NCI-H748 (cell line): ENCODE results near the gene MGAT4B.

Source experiments
- DNase-seq: peaks from one replicate; lab custom pipeline; 2025; ENCODE audit not compliant: unreplicated experiment; lab: John Stamatoyannopoulos, UW

MGAT4B gene

DNA sequence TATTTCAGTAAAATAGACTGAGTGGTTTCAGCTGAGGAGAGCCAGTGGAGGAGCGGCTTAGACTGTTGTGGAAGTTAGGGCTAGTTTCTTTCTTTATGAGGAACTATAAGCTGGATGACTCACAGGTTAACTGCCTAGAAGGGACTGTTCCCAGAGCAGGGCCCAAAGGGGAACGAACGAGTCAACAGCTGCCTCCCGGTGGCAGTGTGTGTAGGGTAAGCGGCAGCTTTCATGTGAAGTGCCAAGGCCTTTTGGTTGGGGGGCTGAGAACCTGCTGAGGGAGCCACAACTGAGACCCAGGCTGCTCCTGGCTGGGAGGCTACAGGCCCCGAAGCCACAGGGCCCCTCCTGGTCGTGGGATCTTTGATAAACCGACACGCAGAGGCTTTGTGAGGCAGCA is 21.0 kb upstream of the MGAT4B start:
- DNase-seq: no peak

DNA sequence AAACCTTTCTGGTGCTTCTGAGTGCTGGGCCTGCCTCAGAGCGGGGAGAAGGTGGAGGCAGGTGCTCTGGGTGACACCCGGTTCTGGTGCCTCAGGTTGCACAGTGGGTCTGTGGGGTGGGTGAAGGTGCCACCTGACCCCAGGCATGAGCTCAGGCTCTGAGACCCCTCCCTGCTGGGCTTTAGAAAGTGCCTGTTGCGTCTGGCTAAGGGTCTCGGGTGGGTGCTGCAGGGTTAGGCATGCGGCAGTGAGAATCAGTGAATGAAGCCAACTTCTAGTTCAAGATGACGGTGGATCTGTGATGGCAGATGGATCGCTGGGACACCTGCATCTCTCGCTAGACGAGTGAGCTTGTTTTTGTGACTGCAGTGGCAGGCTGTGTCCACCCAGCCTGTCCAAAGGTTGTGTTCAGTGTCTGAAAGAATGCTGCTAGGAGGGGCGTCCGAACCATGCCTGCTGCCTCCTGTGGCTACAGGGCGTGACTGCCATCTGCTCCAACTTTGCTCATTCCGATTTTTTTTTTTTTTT is 19.1 kb upstream of the MGAT4B start:
- no peak for DNase-seq

DNA sequence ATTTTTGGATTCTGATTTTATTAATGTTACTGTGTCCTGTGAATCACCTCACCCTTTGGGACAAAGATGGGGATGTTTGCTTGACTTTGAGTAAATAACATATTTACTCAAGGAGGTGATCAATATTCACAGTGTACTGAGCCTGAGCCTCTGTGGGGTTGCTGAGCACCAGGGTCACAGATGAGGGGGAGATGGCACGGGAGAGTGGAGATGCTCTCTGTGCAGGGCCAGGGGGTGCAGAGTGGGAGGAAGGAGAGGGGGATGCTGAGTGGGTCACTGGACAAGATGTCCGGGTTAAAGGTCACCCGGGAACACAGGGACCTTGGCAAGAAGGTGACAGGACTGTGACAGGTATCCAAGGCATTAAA is 18.1 kb upstream of the MGAT4B start:
- no peak for DNase-seq

DNA sequence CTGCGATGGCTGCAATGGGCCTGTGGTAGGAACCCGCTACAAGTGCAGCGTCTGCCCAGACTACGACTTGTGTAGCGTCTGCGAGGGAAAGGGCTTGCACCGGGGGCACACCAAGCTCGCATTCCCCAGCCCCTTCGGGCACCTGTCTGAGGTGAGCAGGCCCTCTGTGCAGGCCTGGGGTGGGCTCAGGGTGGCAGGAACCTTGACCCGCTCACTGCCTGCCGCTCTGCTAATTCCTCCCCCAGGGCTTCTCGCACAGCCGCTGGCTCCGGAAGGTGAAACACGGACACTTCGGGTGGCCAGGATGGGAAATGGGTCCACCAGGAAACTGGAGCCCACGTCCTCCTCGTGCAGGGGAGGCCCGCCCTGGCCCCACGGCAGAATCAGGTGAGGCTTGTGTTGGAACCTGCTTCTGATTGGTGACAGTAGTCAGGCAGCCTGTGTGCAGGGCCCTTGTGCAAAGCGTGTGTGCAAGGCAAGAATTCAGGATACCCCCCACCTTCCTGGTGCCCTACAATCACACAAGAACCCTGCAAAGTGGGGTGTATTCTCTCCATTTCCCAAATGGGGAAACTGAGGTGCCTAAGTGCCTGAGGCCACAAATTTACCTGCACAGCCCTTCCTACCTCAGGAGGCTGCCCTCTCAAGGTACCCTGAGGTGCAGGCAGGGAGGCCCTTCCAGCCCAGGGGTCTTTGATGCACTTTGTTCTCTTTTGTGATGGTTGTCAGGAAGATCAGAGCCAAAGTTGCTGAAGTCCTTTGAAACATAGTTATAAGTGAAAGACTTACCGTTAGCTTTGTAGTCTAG is 17.5 kb upstream of the MGAT4B start:
- no peak for DNase-seq

DNA sequence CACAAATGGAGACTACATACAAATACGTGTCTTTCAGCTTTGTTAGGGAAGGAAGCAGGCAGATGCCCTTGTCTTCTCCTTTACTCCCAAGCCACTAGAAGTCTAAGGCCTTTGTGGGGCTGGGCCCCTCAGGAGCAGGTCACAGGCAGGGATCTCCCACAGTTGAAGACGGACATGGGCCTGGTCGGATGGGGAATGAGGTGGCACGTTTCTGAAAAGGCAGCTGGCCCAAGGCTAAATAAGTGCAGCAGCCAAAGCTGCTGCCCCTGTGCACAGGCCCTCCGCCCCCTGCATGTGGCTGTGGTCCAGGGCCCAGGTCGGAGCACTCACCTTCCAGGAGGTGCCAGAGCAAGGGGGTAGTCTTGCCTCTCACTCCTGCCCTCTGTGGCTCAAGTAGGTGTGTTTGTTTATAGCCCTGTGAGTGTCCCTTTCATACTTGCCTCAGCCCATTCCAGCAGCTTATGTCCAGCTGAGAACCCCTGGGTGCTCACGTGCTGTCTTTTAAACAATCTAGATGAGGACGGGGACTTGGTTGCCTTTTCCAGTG is 15.9 kb upstream of the MGAT4B start:
- no peak for DNase-seq

DNA sequence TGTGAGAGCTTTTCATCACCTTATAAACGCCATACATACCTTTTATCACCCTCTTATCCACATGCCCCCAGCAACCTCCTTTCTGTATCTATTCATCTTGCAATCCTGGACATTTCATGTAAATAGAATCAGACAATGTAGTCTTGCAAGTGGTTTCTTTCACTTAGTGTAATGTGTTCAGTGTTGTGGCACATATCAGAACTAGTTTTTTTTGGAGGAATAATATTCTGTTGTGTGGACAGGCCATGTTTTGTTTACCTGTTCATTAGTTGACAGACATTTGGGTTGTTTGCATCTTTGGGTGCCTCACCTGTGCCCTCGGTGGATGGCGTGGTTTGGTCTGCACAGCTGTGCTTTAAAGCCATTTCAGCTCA is 15.4 kb upstream of the MGAT4B start:
- DNase-seq: no peak

DNA sequence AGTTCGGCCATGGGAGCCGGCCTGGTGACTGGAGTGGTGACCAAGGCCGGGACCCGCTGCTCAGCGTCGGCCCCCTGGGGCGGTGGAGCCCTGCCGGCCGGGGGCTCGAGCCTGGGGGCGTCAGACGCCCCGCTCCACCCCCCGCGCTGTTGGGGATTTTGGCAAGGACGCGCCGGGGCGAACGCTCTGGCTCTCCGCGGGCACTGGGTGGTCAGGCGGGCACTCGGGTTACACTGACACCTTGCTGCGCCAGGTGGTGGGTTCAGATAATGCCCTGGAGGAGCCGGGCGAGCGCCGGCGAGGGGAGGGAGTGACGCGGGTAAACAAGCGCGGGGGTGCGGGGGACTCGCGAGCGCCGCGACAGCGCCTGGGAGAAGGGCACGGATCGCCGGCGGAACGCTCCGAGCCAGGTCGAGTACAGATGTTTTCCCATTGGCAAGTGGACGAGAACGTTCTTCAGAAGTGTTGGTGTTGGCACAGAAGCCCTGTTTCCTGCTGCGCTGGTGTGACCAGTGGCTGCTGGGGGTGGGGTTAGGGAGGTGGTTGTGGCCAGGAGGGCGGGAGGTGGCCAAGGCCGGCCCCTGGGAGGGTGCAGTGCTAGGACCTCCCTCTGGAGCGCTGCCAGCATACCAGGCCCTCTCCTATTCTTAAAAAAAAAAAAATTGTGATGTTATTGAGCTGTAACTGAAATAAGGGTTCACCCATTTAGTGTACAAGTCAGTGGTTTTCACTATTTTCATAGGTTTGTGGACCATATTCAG is 14.8 kb upstream of the MGAT4B start:
- DNase-seq: peak; percentile 92

DNA sequence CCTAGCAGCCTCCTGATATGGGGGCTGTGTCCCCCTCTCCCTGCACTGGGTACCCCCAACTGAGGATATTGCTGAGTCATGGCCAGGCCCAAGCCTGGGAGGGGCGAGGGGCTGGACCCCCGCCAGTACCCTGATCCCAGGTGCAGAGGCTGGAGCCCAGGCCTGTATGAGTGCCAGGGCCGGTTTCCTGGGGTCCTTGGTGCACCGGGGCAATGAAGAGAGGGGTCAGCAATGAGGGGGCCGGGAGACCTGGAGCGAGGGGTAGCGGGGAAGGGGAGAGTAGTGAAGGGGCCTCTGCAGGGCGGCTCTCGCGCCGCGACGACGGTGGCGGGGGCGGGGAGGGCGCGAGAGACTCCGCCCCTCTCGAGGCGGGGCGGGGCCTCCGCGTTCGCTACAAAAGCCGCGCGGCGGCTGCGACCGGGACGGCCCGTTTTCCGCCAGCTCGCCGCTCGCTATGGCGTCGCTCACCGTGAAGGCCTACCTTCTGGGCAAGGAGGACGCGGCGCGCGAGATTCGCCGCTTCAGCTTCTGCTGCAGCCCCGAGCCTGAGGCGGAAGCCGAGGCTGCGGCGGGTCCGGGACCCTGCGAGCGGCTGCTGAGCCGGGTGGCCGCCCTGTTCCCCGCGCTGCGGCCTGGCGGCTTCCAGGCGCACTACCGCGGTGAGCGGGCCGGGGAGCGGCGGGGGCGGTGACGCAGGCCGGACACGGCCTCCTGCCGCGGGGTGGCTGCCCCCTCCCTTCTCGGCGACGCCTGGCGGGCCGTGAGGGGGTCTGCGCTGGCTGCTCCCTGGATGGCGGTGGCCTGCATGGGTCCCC is 14.0 kb upstream of the MGAT4B start, which contains the start of gene SQSTM1:
SQSTM1 (plus strand) TSS at position 423 of the 815 bp plus-strand sequence; CDS start at position 455, 32 bp downstream.
- peak; percentile 83 for DNase-seq

DNA sequence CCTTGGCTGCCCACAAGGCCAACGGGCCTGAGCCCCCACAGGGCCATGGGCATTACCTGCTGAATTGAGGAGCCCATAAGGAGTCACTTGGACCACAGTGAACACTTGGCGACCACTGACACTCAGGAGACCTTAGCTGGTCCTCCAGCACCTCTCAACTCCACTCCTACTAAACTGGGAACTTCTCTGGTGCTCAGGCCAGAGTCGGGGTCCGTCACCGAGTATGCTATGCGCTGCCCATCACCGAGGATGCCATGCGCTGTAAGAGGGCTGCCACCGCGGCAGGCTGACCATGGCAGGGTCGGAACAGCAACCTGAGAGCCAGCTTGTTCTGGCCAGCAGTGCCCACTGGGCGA is 13.4 kb upstream of the MGAT4B start:
- peak; percentile 49 for DNase-seq

DNA sequence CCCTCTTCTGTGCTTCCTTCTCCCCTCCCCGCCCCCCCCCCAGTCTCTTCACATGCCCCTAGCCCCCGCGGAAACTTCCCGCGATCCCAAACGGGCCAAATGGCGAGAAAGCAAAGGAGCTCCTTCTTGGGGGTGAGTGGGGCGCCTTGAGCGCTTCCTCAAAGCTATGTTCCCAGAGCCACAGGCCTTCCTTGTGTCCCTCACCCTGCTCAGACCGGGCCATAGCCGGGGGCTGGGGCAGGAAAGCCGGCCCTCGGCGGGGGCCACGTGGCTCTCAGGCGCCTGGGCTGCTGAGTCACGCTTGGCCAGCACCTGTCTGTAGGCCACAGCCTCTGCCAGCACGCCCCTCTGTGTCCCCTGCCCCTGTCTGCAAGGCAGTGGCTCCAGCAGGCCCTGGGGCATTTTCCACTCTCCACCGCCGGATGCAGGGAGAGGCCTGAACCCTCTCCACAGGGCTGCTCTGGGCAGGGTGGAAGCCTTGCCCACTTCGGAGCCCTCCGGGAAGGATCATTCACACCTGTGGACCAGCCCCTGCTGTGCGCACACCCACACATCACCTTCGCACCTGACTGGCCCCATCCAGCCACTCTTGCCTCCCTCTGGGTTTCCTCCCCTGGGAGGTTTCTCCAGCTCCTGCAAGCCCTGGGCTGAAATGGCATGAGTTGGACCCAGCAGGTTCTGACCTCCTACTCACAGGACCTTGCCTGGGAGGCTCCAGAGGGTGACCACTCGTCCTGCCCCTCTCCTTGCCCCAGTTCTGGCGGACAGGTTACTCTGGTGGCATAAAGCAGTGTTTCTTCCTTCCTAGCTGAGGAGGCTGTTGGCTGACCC is 12.8 kb upstream of the MGAT4B start:
- DNase-seq: peak; percentile 72

DNA sequence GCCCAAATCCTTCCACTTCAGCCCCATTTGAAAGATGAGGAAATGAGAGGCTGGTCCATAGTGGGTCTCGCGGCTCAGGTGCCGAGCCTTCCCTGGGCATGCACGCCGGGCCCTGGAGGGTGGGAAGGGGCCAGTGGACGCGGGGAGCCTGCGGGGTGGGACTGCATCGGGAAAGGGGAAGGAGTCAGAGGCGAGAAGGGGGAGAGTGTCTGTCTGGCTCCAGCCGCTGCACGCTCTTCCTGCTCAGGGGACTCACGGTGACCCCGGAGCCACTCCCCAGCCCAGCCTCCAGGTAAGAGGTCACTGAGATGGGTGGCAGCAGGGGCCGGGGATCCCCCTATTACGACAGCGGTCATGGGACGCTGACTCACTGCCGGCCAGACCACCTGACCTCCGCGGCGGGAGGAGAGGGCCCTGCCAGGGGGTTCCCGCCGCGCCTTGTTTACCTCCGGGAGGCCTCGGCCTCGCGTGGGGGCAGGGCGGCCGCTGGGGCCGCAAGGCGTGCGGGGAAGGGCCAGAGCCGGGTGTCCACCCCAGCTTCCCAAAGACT is 12.2 kb upstream of the MGAT4B start:
- DNase-seq: peak; percentile 85

DNA sequence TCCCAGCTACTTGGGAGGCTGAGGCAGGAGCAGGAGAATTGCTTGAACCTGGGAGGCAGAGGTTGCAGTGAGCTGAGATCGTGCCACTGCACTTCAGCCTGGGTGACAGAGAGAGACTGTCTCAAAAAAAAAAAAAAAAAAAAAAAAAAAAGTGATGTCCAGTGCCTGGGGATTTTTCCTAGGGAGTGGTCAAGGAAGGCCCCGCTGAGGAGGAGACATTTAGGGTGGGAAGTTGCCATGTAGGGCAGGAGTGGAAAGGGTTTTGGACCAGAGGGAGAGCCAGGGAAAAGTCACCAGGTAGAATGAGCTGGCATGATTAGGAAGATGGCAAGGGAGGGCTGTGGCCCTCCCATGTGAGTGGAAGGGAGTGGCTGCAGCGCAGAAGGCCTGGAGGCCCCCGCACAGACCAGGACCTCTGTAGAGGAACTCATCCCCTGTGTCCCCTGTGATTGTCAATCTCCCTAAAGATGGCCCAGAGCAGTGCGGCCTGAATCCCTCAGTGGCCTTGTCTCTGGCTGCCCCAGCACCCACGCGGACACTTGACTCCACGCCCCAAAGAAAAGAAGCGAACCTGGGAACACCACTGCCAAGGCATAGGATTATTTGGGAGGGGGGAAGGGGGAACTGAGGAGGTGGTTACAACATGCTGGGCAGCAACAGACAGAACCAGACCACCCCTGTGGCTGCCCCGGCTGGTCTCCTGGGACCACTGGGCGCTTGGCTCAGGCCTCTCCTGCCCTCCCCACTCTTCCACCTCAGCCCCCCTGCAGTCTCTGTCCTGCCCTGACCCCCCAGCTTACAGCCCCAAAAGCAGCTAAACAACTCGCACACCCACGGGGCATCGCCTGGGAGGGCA is 11.5 kb upstream of the MGAT4B start:
- no peak for DNase-seq

DNA sequence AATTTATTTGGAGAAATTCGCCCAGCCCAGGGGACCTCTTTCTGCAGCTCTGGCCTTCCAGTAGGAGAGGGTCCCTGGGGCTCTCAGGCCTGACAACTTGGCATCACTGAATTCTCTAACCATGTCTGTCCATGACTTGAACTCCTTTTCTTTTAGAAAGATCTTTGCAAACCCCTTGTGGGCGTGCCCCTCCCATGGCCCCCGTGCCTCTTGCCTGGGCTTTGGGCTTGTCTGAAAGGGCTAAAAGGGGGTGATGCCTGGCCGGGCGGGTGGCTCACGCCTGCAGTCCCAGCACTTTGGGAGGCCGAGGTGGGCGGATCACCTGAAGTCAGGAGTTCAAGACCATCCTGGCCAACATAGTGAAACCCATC is 10.8 kb upstream of the MGAT4B start:
- DNase-seq: no peak

DNA sequence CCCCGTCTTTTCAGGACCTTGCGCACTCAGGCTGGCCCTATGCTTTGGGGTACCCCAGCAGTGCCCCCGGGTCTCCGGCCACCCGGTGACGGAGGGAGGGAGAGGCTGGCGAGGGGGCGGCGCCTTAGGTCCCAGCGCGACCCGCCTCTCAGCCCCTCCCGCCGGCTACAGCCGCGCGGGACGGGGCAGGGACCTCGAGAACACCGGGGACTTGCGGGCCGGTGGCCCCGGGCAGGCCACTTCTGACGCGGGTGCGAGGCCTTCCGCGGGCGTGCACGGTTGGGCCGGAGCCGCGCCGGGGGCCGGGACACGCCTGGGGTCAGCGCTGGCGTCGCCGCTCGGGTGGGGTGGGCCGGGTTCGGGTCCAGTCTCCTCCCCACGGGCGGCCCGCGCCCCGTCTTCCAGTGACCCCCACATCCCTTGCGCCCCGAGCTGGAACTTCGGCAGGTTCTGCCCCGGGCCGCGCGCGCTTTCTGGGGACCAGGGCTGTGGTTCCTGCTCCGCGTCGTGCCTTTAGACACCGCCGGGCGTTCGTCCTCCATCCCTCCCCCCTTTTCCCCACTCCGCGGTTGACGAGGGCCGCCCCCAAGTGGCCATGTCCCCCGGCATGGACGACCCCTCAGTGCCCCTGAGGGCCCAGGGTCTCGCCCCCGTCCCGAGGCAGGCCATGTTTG is 10.3 kb upstream of the MGAT4B start:
- no peak for DNase-seq

DNA sequence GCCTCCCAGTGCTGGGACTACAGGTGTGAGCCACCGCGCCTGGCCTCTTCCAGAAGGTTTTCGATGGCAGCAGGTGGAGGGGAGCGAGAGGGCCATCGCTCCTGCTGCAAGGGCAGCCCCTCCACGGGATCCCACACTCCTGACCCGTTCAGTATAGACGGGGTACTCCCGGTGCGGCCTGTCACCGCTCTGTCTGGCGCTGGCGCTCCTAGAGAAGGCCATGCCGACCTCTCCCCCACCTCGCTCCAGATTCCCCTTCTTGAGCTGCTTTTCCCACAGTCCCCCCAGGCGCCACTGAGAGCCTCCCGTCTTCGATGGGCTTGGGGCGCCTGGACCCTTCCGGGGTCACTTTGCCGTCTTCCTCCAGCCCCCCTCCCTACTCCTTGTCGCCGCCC is 9.7 kb upstream of the MGAT4B start:
- no peak for DNase-seq

DNA sequence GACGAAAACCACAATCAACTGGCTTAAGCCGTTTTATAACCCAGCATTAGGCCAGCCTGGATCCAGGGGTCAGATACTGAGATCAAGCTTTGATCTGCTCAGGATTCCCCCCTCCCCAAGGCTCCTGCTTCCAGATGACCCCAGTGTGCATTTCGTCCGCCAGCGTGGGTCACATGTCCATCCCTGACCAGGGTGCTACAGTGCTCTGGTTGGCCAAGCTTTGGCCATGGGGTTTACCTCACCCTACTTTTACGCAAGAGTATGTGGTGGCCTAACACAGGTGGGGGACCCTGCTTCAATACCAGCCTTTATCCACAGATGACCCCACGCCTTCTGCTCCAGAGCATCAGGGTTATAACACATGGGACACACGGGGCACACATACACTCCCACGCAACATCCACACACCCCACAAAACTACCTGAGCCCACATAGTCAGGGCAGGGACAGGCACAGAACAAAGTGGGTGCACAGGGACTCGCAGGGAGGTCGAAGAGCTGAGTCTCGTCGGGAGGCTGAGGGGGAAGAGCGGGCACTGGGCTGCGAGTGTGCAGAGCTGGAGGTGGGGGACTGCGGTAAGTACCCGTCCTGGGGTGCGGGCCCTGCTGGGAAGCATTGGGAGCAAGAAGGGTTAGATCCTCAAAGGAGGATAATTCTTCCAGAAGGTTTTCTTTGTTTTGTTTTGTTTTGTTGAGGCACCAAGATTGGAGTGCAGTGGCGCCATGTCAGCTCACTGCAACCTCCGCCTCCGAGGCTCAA is 9.0 kb upstream of the MGAT4B start:
- DNase-seq: no peak

DNA sequence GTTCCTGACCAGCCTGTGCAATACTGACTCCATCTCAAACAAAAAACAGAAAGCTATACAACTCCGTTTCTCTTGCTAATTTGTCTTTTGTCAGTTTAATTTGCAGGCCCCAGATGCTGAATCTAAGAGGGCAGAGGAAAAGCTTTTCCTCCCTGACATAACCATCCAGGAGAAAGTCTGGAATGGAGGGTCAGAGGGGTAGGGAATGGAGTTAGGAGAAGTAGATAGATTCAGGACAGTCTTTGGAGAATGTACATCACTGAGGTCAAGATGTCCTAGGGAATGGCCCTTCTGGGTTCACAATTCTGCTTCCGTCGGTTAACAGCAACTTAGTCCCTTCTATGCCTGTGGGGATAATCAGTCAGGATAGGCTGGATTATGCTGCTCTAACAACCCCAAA is 7.4 kb upstream of the MGAT4B start:
- DNase-seq: no peak
